HG03469 (cell line): ENCODE results near the gene PRKCE.
"Not testable (repeated sequence)": the region's sequence is repeated elsewhere in the genome, so short reads cannot be mapped to it uniquely, and the experiment has no call there.

Experiments
- ATAC-seq: cut with Tn5 transposase; IDR thresholded peaks from one replicate; pipeline ENCODE4 v1.9.1; 2021; ENCODE audit warnings: mild to moderate bottlenecking, moderate library complexity, moderate number of reproducible peaks; ENCODE audit not compliant: unreplicated experiment

The PRKCE gene

DNA sequence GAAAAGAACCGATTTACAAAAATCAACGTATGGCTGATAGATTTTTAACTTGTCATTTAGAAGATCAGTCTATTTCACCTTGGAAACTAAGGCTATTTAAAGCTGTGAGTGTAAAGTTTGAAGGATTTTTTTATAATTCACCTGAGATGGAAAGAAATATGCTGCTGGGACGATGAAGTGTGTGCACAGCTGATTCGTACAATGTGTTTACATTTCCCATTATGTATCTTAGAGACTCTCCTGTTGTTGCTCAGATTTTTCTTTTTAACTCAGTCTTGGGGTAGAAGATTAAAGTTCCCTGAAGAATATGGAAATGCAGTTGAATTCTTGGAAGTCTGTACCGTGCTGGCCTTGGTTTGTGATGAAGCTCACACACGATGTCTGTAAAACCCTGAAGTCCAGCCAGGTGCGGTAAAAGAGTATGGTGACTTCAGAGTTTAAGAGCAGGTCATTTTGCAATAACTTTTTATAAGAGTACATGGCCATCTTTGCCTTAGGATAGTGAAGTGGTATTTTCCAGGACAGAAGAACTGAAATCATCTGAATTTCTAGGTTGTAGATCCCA, 250.1 kb downstream of the PRKCE start:
- ATAC-seq = no peak

- no peak for ATAC-seq
Measured at GRCh38 chr2:45902380-45902779, 250.9 kb downstream of the PRKCE start.

- no peak for ATAC-seq
Measured at GRCh38 chr2:45902781-45903375, 251.4 kb downstream of the PRKCE start.

DNA sequence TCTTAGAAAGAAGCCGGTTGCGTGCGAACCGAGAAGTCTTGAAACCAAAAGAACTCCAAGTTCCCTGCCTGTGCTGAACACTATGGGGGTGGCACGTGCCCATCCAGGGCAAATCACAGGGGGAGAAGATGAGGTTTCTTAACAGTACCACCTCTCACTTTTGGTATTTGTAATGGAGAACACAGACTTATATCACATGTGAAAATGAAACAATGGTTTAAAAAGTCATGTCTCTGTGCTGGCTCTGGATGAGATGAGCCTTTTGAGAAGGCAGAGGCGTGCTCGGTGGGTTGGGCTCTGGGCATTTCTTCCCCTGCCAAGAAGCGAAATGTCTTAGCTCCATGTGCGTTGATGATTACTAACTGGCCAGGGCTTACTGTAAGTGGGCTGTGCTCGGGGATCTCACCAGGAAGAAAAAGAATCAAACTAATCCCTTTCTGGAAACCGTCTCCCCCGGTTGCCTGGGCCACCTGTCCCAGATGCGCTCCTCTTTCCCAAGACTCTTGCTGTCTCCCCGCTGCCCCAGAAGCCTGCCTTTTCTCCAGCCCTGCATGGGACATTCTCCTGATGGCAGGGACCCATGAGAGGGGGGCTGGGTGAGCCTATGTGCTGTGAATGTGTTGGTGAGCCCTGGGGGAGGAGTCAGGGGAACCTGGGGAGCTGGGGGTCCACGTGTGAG, 252.9 kb downstream of the PRKCE start:
- peak; percentile 45 for ATAC-seq

- no peak for ATAC-seq
Measured at GRCh38 chr2:45904946-45905631, 253.6 kb downstream of the PRKCE start.

- ATAC-seq = no peak
Measured at GRCh38 chr2:45905632-45905958, 254.1 kb downstream of the PRKCE start.

DNA sequence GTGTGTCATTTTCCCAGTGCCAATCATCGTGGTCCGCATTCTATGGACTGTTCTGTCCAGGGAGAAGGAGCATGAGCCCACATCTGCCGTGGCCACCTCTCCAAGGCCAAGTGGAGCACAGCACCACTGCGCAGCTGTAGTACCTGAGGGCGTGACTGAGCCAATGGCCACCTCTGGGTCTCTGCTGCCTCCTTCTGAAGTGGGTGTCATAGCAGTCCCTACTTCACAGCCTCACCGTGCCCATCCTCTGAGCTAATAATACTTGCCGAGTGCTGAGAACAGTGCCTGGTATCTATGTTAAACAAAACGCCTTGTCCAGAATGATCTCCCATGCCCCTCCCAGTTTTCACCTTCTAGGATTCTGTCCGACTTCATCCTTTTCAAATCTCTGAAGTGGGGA, 256.1 kb downstream of the PRKCE start:
- no peak for ATAC-seq

DNA sequence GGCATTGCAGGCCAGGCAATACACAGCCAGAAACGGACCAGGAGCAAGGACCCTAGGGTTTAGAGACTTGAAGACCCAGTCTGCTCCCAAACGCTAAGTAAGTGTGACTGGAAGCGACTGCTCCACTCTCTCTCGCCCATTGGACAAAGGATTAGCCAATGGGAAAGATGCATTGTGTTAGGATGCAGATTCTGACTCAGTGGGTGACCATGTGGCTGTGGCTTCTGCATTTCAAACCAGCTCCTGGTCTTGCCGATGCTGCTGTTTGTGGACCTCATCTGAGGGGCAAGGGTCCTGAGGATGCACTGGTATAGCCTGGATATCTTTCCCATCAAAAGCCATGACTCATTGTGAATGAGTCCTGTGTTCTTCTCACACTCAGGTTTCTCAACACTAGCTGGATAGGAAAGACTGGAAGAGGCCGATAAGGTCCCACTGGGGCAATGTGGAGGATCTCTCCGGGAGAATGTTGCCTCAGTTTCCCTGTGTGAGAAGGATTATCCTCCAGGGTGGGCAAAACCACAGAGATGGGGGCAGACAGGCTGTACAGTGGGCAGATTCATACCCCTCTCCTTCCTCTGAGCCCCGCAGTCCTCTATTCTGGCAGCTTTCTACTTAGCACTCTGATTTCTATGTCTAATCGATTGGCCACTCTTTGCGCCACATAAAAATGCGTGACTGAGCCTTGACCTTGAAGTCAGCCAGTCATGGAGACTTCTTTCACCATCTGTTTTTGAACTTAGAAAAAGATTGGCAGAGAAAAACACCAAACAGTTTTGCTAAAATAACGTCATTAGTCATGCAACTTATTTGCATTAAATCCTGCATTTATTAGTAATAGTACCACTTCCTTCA, 257.1 kb downstream of the PRKCE start:
- ATAC-seq = no peak

- no peak for ATAC-seq
Measured at GRCh38 chr2:45909171-45909565, 257.7 kb downstream of the PRKCE start.

DNA sequence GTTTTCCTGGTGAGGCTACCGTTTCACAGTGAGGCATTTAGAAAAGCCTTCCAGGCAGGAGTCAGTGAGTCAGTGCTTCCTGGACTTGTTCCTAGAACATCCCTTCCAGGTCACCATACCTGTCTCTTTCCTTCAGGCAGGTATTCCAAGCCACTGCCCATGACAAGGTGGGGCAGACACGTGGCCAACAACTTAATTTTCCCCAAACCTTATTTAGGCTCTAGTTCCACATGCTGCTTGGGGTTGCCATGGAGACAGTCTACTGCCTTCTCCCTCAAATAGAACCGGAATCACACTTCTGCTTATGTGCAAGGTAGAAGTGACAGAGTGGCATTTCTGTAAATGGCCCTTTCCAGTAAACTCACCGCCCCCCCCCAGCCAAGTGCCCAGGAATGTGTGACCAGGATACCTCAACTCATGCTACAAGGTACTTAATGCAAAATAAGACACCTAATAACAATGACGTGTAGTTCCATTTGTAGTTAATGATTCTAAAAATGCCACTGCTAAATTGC, 258.3 kb downstream of the PRKCE start:
- ATAC-seq = peak; percentile 73

DNA sequence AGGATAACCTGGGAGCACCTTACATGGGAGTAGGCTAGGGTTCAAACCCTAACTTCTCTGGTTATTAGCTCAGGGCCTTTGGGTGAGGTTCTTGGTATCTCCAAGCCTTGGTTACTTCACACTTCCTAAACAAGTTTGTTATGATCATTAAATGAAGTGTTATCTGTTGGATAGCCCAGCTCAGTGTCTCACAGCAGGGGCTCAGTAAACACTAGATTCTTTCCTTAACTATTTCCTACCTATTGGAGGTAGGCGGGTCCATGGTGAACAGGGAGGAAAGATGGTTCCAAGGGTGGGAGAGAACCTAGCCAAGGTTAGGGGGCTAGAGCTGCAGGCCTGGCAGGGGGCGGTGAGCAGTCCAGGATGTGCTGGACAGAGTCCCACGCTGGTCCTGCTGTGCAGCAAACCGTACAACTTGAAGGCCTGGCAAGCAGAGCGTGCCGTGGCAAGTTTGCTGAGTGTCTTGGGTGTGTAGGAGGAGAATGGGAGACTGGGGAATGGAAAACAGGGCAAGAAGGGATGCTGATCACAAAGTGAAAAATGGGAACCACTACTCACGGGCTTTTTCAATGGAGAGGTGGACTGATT, 259.1 kb downstream of the PRKCE start:
- no peak for ATAC-seq

DNA sequence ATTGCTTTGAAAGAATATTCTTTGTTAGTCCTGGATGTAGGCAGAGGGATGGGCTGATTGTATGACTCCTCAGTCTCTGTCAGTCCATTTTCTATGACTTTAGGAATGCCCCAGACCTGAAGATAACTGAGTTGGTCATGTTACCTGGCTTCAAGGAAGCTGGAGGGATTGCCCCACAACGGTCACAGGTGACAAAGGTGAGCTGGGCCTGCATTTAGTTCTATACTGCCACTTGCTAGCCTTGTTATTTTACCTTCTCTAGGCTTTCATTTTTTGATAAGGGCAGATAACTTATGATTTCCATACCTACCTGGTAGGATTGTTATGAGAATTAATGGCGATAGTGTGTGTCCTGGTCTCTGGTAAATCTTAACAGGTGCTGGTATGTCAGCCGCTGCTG, 260.1 kb downstream of the PRKCE start:
- no peak for ATAC-seq

GRCh38 chr2:45912109-45912508, 260.6 kb downstream of the PRKCE start:
- no peak for ATAC-seq

GRCh38 chr2:45913539-45913938, 262.1 kb downstream of the PRKCE start:
- ATAC-seq = no peak

- no peak for ATAC-seq
Measured at GRCh38 chr2:45915523-45915922, 264.0 kb downstream of the PRKCE start.

GRCh38 chr2:45917561-45918176, 266.2 kb downstream of the PRKCE start:
- ATAC-seq = not testable (repeated sequence)

DNA sequence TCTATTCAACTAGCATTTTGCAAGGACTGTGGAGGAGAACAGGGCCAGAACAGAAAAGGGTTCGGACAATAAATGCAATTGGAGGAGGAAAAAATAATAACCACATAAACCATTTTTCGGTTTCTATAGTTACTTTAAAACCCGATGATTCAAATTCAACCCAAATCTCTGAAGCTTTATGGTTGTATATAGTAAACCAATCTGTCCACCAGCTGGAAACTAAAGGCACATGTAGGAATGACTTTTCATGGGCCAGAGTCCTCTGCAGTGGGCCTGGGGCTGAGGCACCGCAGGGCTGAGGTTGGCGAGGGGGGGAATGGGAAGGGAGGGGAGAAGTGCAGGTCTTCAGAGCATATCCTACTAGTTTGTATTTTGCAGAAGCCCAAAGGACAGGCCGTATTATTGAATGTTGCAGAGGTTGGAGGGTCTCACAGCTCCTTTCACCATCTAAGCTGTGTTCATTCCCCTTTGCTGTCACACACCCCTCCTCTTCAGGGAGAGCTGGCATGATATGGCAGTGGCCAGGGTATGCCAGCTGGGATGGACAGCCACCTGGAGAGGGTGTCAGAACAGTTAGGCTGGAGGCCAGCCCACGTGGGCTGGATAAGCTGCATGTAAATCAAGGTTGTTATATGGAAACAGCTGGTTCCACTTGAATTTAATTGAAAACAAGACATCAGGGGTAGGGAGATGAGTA, 267.1 kb downstream of the PRKCE start:
- ATAC-seq = no peak

GRCh38 chr2:45919160-45919650, 267.7 kb downstream of the PRKCE start:
- ATAC-seq = no peak

DNA sequence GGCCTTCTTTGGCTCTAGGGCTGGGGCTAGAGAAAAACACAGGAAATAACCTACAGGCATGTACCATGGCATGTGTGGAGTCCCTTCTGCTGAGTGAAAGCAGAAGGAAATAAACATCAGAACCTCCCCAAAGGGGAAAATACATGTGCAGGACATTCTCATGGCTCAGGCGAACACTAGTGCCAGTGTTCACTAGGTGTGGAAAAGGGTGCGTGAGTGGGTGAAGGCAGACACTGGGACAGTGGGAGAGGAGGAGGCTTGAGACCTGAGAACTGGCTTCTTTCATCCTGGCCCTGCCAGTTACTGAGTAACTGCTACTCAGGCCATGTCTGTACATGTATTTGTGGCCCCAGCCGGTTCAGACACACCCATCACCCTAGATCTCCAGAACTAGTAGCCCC, 268.2 kb downstream of the PRKCE start:
- no peak for ATAC-seq
